Adrenal gland (tissue), 12 donors: ENCODE data around the gene CPED1. TPM values are rescaled to one million over a fixed set of nuclear protein-coding genes. Genes with fewer than 3 reads are reported as not detected.

Experiments
- DNase-seq, 7 donors: peaks; one replicate each; pipeline ENCODE4 v3.0.0-alpha.2; 2019 to 2020
- H3K27ac ChIP-seq, 5 donors: fragments of 200-600 bp; sonication (generic) in 4 of 5; 1 replicate in 3 of 5; 2 replicates in 2 of 5; pipeline versions ENCODE4 v1.5.1 to v1.8.0; 2016 to 2020; ENCODE audit warnings: mild to moderate bottlenecking in 1 of 5
- H3K27me3 ChIP-seq: fragments of 200-600 bp; 2 replicates; pipeline ENCODE4 v1.8.0; 2021
- H3K36me3 ChIP-seq, 2 donors: fragments of 200-600 bp; replicated peaks in 1 of 2; 1 replicate in 1 of 2; 2 replicates in 1 of 2; pipeline versions ENCODE4 v1.5.1 to v1.8.0; 2018 to 2022
- H3K4me1 ChIP-seq, 2 donors: fragments of 200-600 bp; replicated peaks in 1 of 2; 1 replicate in 1 of 2; 2 replicates in 1 of 2; pipeline versions ENCODE4 v1.5.1 to v1.8.0; 2018 to 2021
- H3K4me3 ChIP-seq, 4 donors: fragments of 200-600 bp; sonication (generic) in 3 of 4; one replicate each; pipeline ENCODE4 v1.5.1; 2016 to 2018
- H3K9me3 ChIP-seq, 3 donors: fragments of 200-600 bp; sonication (generic) in 1 of 3; replicated peaks in 1 of 3; 1 replicate in 2 of 3; 2 replicates in 1 of 3; pipeline versions ENCODE4 v1.5.1 to v1.8.0; 2016 to 2021
- CTCF ChIP-seq, 6 experiments: fragments of 450-650 bp in 4 of 6; fragments of 200-600 bp in 2 of 6; sonication (generic) in 1 of 6; IDR thresholded peaks; 1 replicate in 5 of 6; 2 replicates in 1 of 6; pipeline versions ENCODE4 v1.5.1 to v1.8.0; 2016 to 2021; ENCODE audit warnings: antibody characterized with exemption in 6 of 6, mild to moderate bottlenecking in 2 of 6, moderate library complexity in 1 of 6
- POLR2A ChIP-seq, 2 donors: fragments of 450-650 bp; IDR thresholded peaks; one replicate each; pipeline ENCODE4 v1.6.1; 2017; ENCODE audit warnings: antibody characterized with exemption in 2 of 2, mild to moderate bottlenecking in 2 of 2, moderate library complexity in 1 of 2
- WGBS, 4 donors: extraction: QIAGEN DNeasy Blood & Tissue Kit in 2 of 4; methylation state at CpG; one replicate each; pipeline versions ENCODE4 v1.1.5 to v1.1.7; 2013 to 2017; 5-methylcytosine and 5-hydroxymethylcytosine counted together
- intact Hi-C, 2 donors: fragments of 100-400 bp; cut with DNase I; formaldehyde crosslinking; loops; one replicate each; pipeline versions ENCODE4 v1.14.1 to v1.15.0; 2022 to 2023
- polyA plus RNA-seq, 3 donors: library from polyadenylated mRNA; stranded (reverse); fragments of 200-250 nt in 2 of 3; fragments of 350-450 nt in 1 of 3; fragmentation: Illumina TruSeq in 1 of 3; extraction: RNeasy Lipid Tissue Mini Kit (QIAGEN cat#74804) in 1 of 3; gene quantifications; one replicate each; pipeline ENCODE4 v1.2.3, GENCODE V29; 2013 to 2014
- total RNA-seq, 9 donors: library from RNA; depleted of rRNA in 4 of 9; stranded (reverse); fragments of >200 nt in 4 of 9; fragments of 120-200 nt in 1 of 9; fragmentation: NEBNext Ultra II Directional in 1 of 9; extraction: Animal tissue kit (Norgen Biotek cat#: 25700) in 1 of 9; gene quantifications; one replicate each; pipeline versions ENCODE4 v1.1.0 to v1.2.4, GENCODE V29; 2013 to 2023
- donor health status: healthy with polysubstance abuse.
- donor health status: Bipolar disorder and iron deficiency.
- donor health status: DM: yes; HTN: yes; CAD: no.
- donor health status: DM: no; HTN: no; CAD: no.
- donor health status: DM: no; HTN: no; CAD: no.
- donor health status: DM: yes; HTN: yes; CAD: no.

The CPED1 gene
- total and polyA plus RNA-seq, 12 donors = 5.2 to 72.2 (median 40.7) TPM

GRCh38 chr7:121178869-121179497, 190.5 kb downstream of the CPED1 start:
- no peaks in the 10 kb centered on the region for H3K27me3 ChIP-seq
- WGBS, 4 donors = 50 to 68% (median 61%) methylated on average over 2 of the region's 2 CpGs
- H3K4me3 ChIP-seq = no peak overlapping the region
- no peak overlapping the region for H3K27ac ChIP-seq
- no peaks in the 10 kb centered on the region for H3K9me3 ChIP-seq
- no peak for DNase-seq
- H3K4me1 ChIP-seq = peaks cover 0 to 16% of the 10 kb centered on the region in 2 donors
- intact Hi-C loops = no loop called here
- H3K36me3 ChIP-seq = no peaks in the 10 kb centered on the region
- TF ChIP-seq POLR2A (IDR thresholded peaks at IDR 0.05) (no peak), CTCF (IDR thresholded peaks at IDR 0.05) (no peak)

- H3K36me3 ChIP-seq = no peaks in the 10 kb centered on the region
- no peaks in the 10 kb centered on the region for H3K9me3 ChIP-seq
- H3K4me3 ChIP-seq = no peak overlapping the region
- DNase-seq = no peak
- H3K4me1 ChIP-seq = peaks cover 0 to 16% of the 10 kb centered on the region in 2 donors
- TF ChIP-seq POLR2A (IDR thresholded peaks at IDR 0.05) (no peak), CTCF (IDR thresholded peaks at IDR 0.05) (no peak)
- no peaks in the 10 kb centered on the region for H3K27me3 ChIP-seq
- no peak overlapping the region for H3K27ac ChIP-seq
- WGBS, 4 donors = 84 to 88% (median 85%) methylated on average over 4 of the region's 4 CpGs
- intact Hi-C loops = no loop called here
These were observed 192.0 kb downstream of the CPED1 start for GRCh38 chr7:121180436-121181063.

- Histone ChIP-seq H3K4me3 (no peak overlapping the region), H3K27ac (no peak overlapping the region), H3K9me3 (no peaks in the 10 kb centered on the region), H3K36me3 (no peaks in the 10 kb centered on the region), H3K27me3 (no peaks in the 10 kb centered on the region), H3K4me1 (peaks cover 0 to 16% of the 10 kb centered on the region in 2 donors)
- intact Hi-C loops = no loop called here
- DNase-seq = no peak
- 82 to 92% (median 87%) methylated on average over 1 of the region's 1 CpG for WGBS, 4 donors
- TF ChIP-seq CTCF (IDR thresholded peaks at IDR 0.05) = no peak
- TF ChIP-seq POLR2A (IDR thresholded peaks at IDR 0.05) = no peak
These were observed 192.8 kb downstream of the CPED1 start for GRCh38 chr7:121181357-121181756.

- intact Hi-C loops = no loop called here
- no peak for DNase-seq
- peaks cover 0 to 16% of the 10 kb centered on the region in 2 donors for H3K4me1 ChIP-seq
- TF ChIP-seq CTCF (IDR thresholded peaks at IDR 0.05) (no peak), POLR2A (IDR thresholded peaks at IDR 0.05) (no peak)
- H3K9me3 ChIP-seq = no peaks in the 10 kb centered on the region
- H3K27me3 ChIP-seq = no peaks in the 10 kb centered on the region
- H3K27ac ChIP-seq = no peak overlapping the region
- H3K36me3 ChIP-seq = no peaks in the 10 kb centered on the region
- H3K4me3 ChIP-seq = no peak overlapping the region
These were observed 193.8 kb downstream of the CPED1 start for GRCh38 chr7:121182281-121182680.
